Endothelial cell of umbilical vein (primary cell): Measurements from ENCODE around the gene PLA2G5. TPM values are rescaled to one million over a fixed set of nuclear protein-coding genes. Genes with fewer than 3 reads are reported as not detected.

Source experiments
- BruUV-seq: library from RNA; stranded (reverse); fragments of 400-500 nt; replicated peaks from 2 replicates; lab custom pipeline; 2021; lab: Mats Ljungman, UMichigan
- CTCF ChIA-PET: fragments of 300-600, 350-600 bp; sonication (Branson Sonifier 250); formaldehyde crosslinking; loops from one replicate; lab custom pipeline; 2021; ENCODE audit warnings: antibody characterized with exemption, inconsistent platforms; lab: Charles Lee
- POLR2A ChIA-PET: fragments of 300-600, 350-600 bp; sonication (Branson Sonifier 250); formaldehyde crosslinking; loops from one replicate; lab custom pipeline; 2021; ENCODE audit warnings: antibody characterized with exemption, inconsistent platforms; lab: Charles Lee
- DNase-seq: peaks from one replicate; pipeline ENCODE4 v3.0.0-alpha.2; 2011; ENCODE audit warnings: low read depth, low spot score
- FAIRE-seq: peaks from 2 replicates; lab custom pipeline; 2011; peaks lifted over from hg19 to GRCh38; lab: Jason Lieb, UNC
- H2AFZ ChIP-seq: 2 replicates; pipeline ENCODE4 v1.6.0; 2012; ENCODE audit warnings: low read depth, low read length, control low read depth, inconsistent platforms
- H3K27ac ChIP-seq: 2 replicates; pipeline ENCODE4 v1.5.1; 2011; ENCODE audit warnings: low read depth, mild to moderate bottlenecking, control low read depth, low read length, moderate library complexity; ENCODE audit not compliant: insufficient read depth
- H3K27me3 ChIP-seq, 2 experiments: 2 replicates each; pipeline versions ENCODE4 v1.6.0 to v1.6.1; 2011; ENCODE audit warnings: low read length in 2 of 2, mixed read lengths in 1 of 2; ENCODE audit not compliant: control insufficient read depth in 2 of 2, insufficient read depth in 2 of 2
- H3K36me3 ChIP-seq, 2 experiments: 2 replicates in 1 of 2; 3 replicates in 1 of 2; pipeline ENCODE4 v1.5.1; 2011; ENCODE audit warnings: low read length in 2 of 2, mild to moderate bottlenecking in 1 of 2, moderate library complexity in 1 of 2; ENCODE audit not compliant: control insufficient read depth in 2 of 2, insufficient read depth in 2 of 2; ENCODE audit errors: extremely low read depth in 1 of 2
- H3K4me1 ChIP-seq: 3 replicates; pipeline ENCODE4 v1.5.1; 2011; ENCODE audit warnings: mild to moderate bottlenecking, low read length; ENCODE audit not compliant: control insufficient read depth, insufficient read depth; ENCODE audit errors: extremely low read depth
- H3K4me2 ChIP-seq: 2 replicates; pipeline ENCODE4 v1.6.1; 2011; ENCODE audit warnings: low read length, control low read depth, mixed read lengths; ENCODE audit not compliant: insufficient read depth
- H3K4me3 ChIP-seq, 3 experiments: fragments of 200-600 bp in 1 of 3; sonication (generic), shearing (Covaris generic) in 1 of 3; replicated peaks in 1 of 3; 2 replicates each; pipeline ENCODE4 v1.5.1; 2011 to 2016; ENCODE audit warnings: control low read depth in 3 of 3, low read length in 3 of 3, mild to moderate bottlenecking in 2 of 3, inconsistent platforms in 1 of 3, low read depth in 1 of 3, moderate library complexity in 1 of 3; ENCODE audit not compliant: insufficient read depth in 1 of 3
- H3K79me2 ChIP-seq: 2 replicates; pipeline ENCODE4 v1.6.0; 2012; ENCODE audit warnings: low read length, inconsistent platforms; ENCODE audit not compliant: control insufficient read depth, insufficient read depth
- H3K9ac ChIP-seq: replicated peaks from 2 replicates; pipeline ENCODE3; 2011; ENCODE audit warnings: low read length, control low read depth; ENCODE audit not compliant: insufficient read depth; ENCODE audit errors: extremely low read depth
- H3K9me1 ChIP-seq: replicated peaks from 3 replicates; pipeline ENCODE4 v1.6.0; 2011; ENCODE audit warnings: mild to moderate bottlenecking, low read length; ENCODE audit not compliant: control insufficient read depth, insufficient read depth; ENCODE audit errors: extremely low read depth
- H3K9me3 ChIP-seq: replicated peaks from 2 replicates; pipeline ENCODE4 v1.5.1; 2012; ENCODE audit warnings: low read length, inconsistent platforms; ENCODE audit not compliant: control insufficient read depth, insufficient read depth
- H4K20me1 ChIP-seq: replicated peaks from 2 replicates; pipeline ENCODE3; 2011; ENCODE audit warnings: mild to moderate bottlenecking, low read length; ENCODE audit not compliant: control insufficient read depth, insufficient read depth; ENCODE audit errors: extremely low read depth
- FOS ChIP-seq: IDR thresholded peaks from 2 replicates; pipeline ENCODE4 v1.6.1; 2011; ENCODE audit warnings: mild to moderate bottlenecking, low read length, moderate library complexity, borderline replicate concordance; ENCODE audit not compliant: insufficient read depth
- JUN ChIP-seq: IDR thresholded peaks from 2 replicates; pipeline ENCODE4 v1.6.1; 2011; ENCODE audit warnings: borderline replicate concordance, low read depth; ENCODE audit not compliant: insufficient read length, insufficient read depth
- MYC ChIP-seq: IDR thresholded peaks from one replicate; pipeline ENCODE4 v1.6.1; 2011; ENCODE audit warnings: mild to moderate bottlenecking, low read depth, low read length
- POLR2A ChIP-seq: IDR thresholded peaks from 2 replicates; pipeline ENCODE4 v1.6.1; 2012; ENCODE audit warnings: low read depth, mild to moderate bottlenecking, control low read depth, low read length
- dilution Hi-C: fragments of 300-500 bp; cut with MboI; formaldehyde crosslinking; loops from one replicate; pipeline ENCODE4 v1.15.0; 2019; ENCODE audit warnings: low sequenced_read_pairs; ENCODE audit not compliant: extremely low pct_ligation_motif_present
- intact Hi-C: fragments of 100-400 bp; cut with micrococcal nuclease; formaldehyde crosslinking; loops from one replicate; pipeline ENCODE4 v1.10.0; 2022
- polyA plus RNA-seq, 4 experiments: library from polyadenylated mRNA; depleted of rRNA in 3 of 4; stranded (reverse) in 3 of 4; unstranded in 1 of 4; fragments of >200 nt; gene quantifications; 2 replicates each; pipeline versions ENCODE4 v1.2.1 to v1.2.3, GENCODE V29; 2011 to 2012; ENCODE audit warnings: missing spikeins in 1 of 4
- total RNA-seq: library from RNA; stranded (reverse); gene quantifications from 2 replicates; pipeline ENCODE4 v1.2.3, GENCODE V29; 2021
- TF ChIP-seq, protein P1 (sequence below), 2 donors: IDR thresholded peaks; 1 replicate in 1 of 2; 2 replicates in 1 of 2; pipeline ENCODE4 v1.5.1; 2011; ENCODE audit warnings: low read length in 2 of 2, mild to moderate bottlenecking in 2 of 2, moderate library complexity in 2 of 2, control low read depth in 1 of 2, inconsistent platforms in 1 of 2, low read depth in 1 of 2; ENCODE audit not compliant: insufficient read depth in 1 of 2; ENCODE audit errors: extremely low read depth in 1 of 2
- TF ChIP-seq, protein P2 (sequence below): IDR thresholded peaks from 2 replicates; pipeline ENCODE4 v1.6.1; 2011; ENCODE audit not compliant: insufficient read depth, insufficient read length

Gene PLA2G5
- total and polyA plus RNA-seq, 2 donors (not counting 3 experiments of a cell fraction or from before 2014, with no cell fraction given): 0.06 TPM; not detected in 1

DNA sequence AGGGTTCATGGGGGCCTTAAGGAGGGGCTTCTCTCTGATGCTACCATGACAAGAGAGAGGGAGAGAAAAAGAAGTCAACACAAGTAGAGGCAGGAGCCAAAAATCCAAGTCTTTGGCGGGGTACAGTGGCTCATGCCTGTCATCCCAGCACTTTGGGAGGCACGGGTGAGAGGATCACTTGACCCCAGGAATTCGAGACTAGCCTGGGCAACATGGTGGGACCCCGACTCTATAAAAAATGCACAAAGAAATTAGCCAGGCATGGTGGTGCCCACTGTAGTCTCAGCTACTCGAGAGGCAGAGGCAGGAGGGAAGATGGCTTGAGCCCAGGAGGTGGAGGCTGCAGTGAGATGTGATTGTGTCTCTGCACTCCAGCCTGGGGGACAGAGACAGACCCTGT, 8.7 kb downstream of the PLA2G5 start:
- no peak for FAIRE-seq
- H3K4me2 ChIP-seq: no peak overlapping the region
- H3K4me3 ChIP-seq: no peak overlapping the region
- H3K79me2 ChIP-seq: no peaks in the 10 kb centered on the region
- TF ChIP-seq, protein P1, sequence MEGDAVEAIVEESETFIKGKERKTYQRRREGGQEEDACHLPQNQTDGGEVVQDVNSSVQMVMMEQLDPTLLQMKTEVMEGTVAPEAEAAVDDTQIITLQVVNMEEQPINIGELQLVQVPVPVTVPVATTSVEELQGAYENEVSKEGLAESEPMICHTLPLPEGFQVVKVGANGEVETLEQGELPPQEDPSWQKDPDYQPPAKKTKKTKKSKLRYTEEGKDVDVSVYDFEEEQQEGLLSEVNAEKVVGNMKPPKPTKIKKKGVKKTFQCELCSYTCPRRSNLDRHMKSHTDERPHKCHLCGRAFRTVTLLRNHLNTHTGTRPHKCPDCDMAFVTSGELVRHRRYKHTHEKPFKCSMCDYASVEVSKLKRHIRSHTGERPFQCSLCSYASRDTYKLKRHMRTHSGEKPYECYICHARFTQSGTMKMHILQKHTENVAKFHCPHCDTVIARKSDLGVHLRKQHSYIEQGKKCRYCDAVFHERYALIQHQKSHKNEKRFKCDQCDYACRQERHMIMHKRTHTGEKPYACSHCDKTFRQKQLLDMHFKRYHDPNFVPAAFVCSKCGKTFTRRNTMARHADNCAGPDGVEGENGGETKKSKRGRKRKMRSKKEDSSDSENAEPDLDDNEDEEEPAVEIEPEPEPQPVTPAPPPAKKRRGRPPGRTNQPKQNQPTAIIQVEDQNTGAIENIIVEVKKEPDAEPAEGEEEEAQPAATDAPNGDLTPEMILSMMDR (IDR thresholded peaks at IDR 0.05; ENCODE audit: extremely low read depth in 1 of 2, insufficient read depth in 1 of 2, low read depth in 1 of 2, low read length in 2 of 2): no peak
- TF ChIP-seq, protein P2, sequence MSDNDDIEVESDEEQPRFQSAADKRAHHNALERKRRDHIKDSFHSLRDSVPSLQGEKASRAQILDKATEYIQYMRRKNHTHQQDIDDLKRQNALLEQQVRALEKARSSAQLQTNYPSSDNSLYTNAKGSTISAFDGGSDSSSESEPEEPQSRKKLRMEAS: no peak
- TF ChIP-seq MYC (no peak), FOS (no peak), POLR2A (no peak), JUN (no peak)
- no TSS peak for BruUV-seq
- ChIA-PET POLR2A (no interaction called here), CTCF (interaction anchor here (0.7 kb wide), 1 partner anchor 101 kb away, joined by 3 read pairs; no protein-coding TSS in a partner anchor)
- dilution Hi-C loops (no loop called here), intact Hi-C loops (no loop called here)
- H3K9ac ChIP-seq: no peak overlapping the region
- no peaks in the 10 kb centered on the region for H3K27me3 ChIP-seq
- no peaks in the 10 kb centered on the region for H4K20me1 ChIP-seq
- H3K27ac ChIP-seq: no peak overlapping the region
- H3K36me3 ChIP-seq: no peaks in the 10 kb centered on the region
- no peak for DNase-seq
- H3K9me3 ChIP-seq: no peaks in the 10 kb centered on the region
- H3K9me1 ChIP-seq: no peaks in the 10 kb centered on the region
- H3K4me1 ChIP-seq: peaks cover 6% of the 10 kb centered on the region
- H2AFZ ChIP-seq: no peak overlapping the region
